Astrocyte (in vitro differentiated cells and primary cell): Measurements from ENCODE around the gene PPM1L.

Experiments used
- CTCF ChIP-seq: IDR thresholded peaks from 2 replicates; pipeline ENCODE4 v1.5.1; 2011; ENCODE audit warnings: low read depth, mild to moderate bottlenecking, inconsistent platforms, low read length, moderate library complexity; ENCODE audit not compliant: insufficient read depth
- EZH2 ChIP-seq: IDR thresholded peaks from 2 replicates; pipeline ENCODE4 v1.6.1; 2012; ENCODE audit warnings: mild to moderate bottlenecking, low read length, inconsistent platforms; ENCODE audit not compliant: insufficient read depth

DNA sequence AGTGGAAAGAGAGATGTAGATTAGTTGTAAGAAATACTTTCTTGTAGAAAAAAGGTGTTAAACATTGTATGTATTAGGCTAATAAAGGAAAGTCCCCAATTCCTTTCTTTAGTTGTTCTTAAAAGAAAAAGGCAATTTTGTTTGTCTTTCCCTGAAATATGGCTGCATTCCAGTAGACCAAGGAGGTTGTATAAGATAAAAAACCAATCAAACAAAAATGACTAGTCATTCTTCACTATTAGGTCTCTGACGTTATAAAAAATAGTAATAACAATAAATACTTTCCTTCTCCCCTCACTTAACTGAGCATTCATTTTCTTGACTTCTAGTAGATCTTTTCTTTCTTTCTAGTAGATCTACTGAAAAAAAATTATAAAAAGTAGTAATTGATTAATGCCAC lies 8.6 kb upstream of the PPM1L start:
- TF ChIP-seq CTCF (no peak), EZH2 (no peak)
